GM23248 (cell line): Measurements from ENCODE around the gene C9orf50. TPM values are rescaled to one million over a fixed set of nuclear protein-coding genes. Genes with fewer than 3 reads are reported as not detected.

Source experiments
- DNase-seq: peaks from one replicate; pipeline ENCODE4 v3.0.0-alpha.2; 2015
- H2AFZ ChIP-seq: fragments of 200-600 bp; sonication (generic); 2 replicates; pipeline ENCODE4 v1.6.1; 2016; ENCODE audit warnings: antibody characterized with exemption
- H3F3A ChIP-seq: fragments of 200-600 bp; sonication (generic); 2 replicates; pipeline ENCODE4 v1.6.1; 2016; ENCODE audit warnings: mild to moderate bottlenecking, antibody characterized with exemption, mixed run types; ENCODE audit not compliant: insufficient read depth
- H3K27ac ChIP-seq: fragments of 200-600 bp; sonication (generic); 2 replicates; pipeline ENCODE4 v1.5.1; 2016; ENCODE audit warnings: mild to moderate bottlenecking
- H3K27me3 ChIP-seq: fragments of 200-600 bp; sonication (generic); replicated peaks from 2 replicates; pipeline ENCODE4 v1.6.1; 2016; ENCODE audit warnings: mild to moderate bottlenecking; ENCODE audit not compliant: insufficient read depth
- H3K36me3 ChIP-seq: fragments of 200-600 bp; sonication (generic); 2 replicates; pipeline ENCODE4 v1.6.1; 2016; ENCODE audit warnings: low read depth, mild to moderate bottlenecking
- H3K4me1 ChIP-seq: fragments of 200-600 bp; sonication (generic); 2 replicates; pipeline ENCODE4 v1.6.1; 2016; ENCODE audit warnings: mild to moderate bottlenecking; ENCODE audit not compliant: insufficient read depth
- H3K4me2 ChIP-seq: fragments of 200-600 bp; sonication (generic); one replicate; pipeline ENCODE4 v1.6.1; 2016; ENCODE audit warnings: mild to moderate bottlenecking; ENCODE audit not compliant: unreplicated experiment
- H3K4me3 ChIP-seq: fragments of 200-600 bp; sonication (generic); 2 replicates; pipeline ENCODE4 v1.5.1; 2016; ENCODE audit warnings: mild to moderate bottlenecking
- H3K79me2 ChIP-seq: fragments of 200-600 bp; sonication (generic); 2 replicates; pipeline ENCODE4 v1.6.1; 2016; ENCODE audit warnings: mild to moderate bottlenecking; ENCODE audit not compliant: insufficient read depth
- H3K9ac ChIP-seq: fragments of 200-600 bp; sonication (generic); 2 replicates; pipeline ENCODE4 v1.6.1; 2016; ENCODE audit warnings: mild to moderate bottlenecking
- H3K9me2 ChIP-seq: fragments of 200-600 bp; sonication (generic); 2 replicates; pipeline ENCODE4 v1.6.1; 2016; ENCODE audit warnings: mixed run types, mild to moderate bottlenecking, moderate library complexity; ENCODE audit not compliant: insufficient read depth
- H3K9me3 ChIP-seq: fragments of 200-600 bp; sonication (generic); one replicate; pipeline ENCODE4 v1.6.1; 2017; ENCODE audit warnings: low read depth
- H4K20me1 ChIP-seq: fragments of 200-600 bp; sonication (generic); 2 replicates; pipeline ENCODE4 v1.6.0; 2016; ENCODE audit not compliant: insufficient read depth
- EZH2 ChIP-seq: fragments of 200-600 bp; sonication (generic); IDR thresholded peaks from 2 replicates; pipeline ENCODE4 v1.6.1; 2018; ENCODE audit warnings: antibody characterized with exemption, mild to moderate bottlenecking; ENCODE audit not compliant: insufficient read depth, poor library complexity, severe bottlenecking
- EZH2phosphoT487 ChIP-seq: fragments of 200-600 bp; sonication (generic); IDR thresholded peaks from 2 replicates; pipeline ENCODE4 v1.6.1; 2018; ENCODE audit warnings: antibody characterized with exemption, moderate library complexity, mild to moderate bottlenecking, low read depth; ENCODE audit not compliant: insufficient read depth
- WGBS, 2 experiments: methylation state at CpG; one replicate each; pipeline ENCODE4 v1.1.6; 2015 to 2017; ENCODE audit warnings: low lambda C conversion rate in 2 of 2, low coverage in 1 of 2; ENCODE audit errors: missing lambda C conversion rate in 2 of 2; 5-methylcytosine and 5-hydroxymethylcytosine counted together
- in situ Hi-C: fragments of 300-500 bp; cut with MboI; formaldehyde crosslinking; loops from 2 replicates; pipeline ENCODE4 v1.15.0; 2020
- polyA plus RNA-seq: library from polyadenylated mRNA; unstranded; fragments of >200 nt; fragmentation: Nextera tagmentation; extraction: Ambion mirVana; gene quantifications from 2 replicates; pipeline ENCODE4 v1.2.1, GENCODE V29; 2016
- total RNA-seq: library from RNA; depleted of rRNA; stranded (reverse); fragments of >200 nt; shearing (Covaris generic); gene quantifications from 2 replicates; pipeline ENCODE4 v1.2.3, GENCODE V29; 2014

Gene C9orf50
- total and polyA plus RNA-seq, 2 experiments from 2014 or later, result 0.23 to 0.32 TPM

DNA sequence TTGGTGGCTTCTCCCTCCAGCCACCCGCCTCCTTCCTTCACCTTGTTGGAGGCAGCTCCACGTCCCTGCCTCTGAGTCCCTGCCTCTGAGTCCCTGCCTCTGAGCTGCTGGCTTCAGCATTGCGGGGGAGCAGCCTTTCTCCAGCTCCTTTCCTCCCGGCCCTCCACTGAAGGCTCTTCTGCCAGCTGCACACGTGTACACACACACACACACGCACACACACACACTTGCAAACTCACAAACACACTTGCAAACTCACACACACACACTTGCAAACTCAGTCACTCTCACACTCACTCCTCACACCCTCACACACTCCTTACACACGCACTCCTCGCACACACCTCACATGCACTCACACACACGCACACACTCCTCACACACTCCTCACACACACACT lies 45.1 kb downstream of the C9orf50 start:
- in situ Hi-C loops, result no loop called here
- H3K9ac ChIP-seq, result no peak overlapping the region; the same call in 1 of the 2 replicates
- peak; percentile 33 for DNase-seq
- H3K9me2 ChIP-seq, result no peaks in the 10 kb centered on the region
- no peaks in the 10 kb centered on the region for H3K79me2 ChIP-seq
- no peaks in the 10 kb centered on the region for H3K36me3 ChIP-seq
- no peaks in the 10 kb centered on the region for H4K20me1 ChIP-seq
- H3K4me3 ChIP-seq, result no peak overlapping the region
- H3K9me3 ChIP-seq, result no peaks in the 10 kb centered on the region
- H3K4me2 ChIP-seq, result no peak overlapping the region
- peak overlapping the region; percentile 79 for H3K27ac ChIP-seq
- H3K4me1 ChIP-seq, result peaks cover 19% of the 10 kb centered on the region
- H2AFZ ChIP-seq, result no peak overlapping the region
- WGBS, 2 experiments, result 78 to 86% methylated on average over 7 to 9 of the region's 9 CpGs
- no peaks in the 10 kb centered on the region for H3K27me3 ChIP-seq
- TF ChIP-seq EZH2, result no peak
- no peak for TF ChIP-seq EZH2phosphoT487
- H3F3A ChIP-seq, result peaks cover 16% of the 10 kb centered on the region

DNA sequence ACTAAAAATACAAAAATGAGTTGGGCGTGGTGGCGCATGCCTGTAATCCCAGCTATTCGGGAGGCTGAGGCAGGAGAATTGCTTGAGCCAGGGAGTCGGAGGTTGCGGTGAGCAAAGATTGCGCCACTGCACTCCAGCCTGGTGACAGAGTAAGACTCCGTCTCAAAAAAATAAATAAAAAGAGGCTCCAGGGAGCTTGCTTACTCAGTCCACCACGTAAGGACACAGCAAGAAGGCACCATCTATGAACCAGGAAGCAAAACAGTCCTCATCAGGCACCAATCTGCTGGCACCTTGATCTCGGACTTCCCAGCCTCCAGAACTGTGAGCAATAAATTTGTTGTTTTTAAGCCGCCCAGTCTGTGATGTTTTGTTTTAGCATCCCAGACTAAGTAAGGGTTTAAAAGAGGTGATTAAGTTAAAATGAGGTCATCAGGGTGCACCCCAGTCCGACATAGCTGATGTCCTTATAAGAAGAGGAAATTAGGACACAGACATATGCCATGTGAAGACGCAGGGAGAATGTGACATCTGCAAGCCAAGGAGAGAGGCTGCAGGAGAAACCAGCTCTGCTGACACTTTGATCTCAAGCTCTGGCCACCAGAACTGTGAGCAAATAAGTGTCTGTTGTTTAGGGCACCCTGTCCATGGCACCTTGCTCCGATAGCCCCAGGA lies 45.9 kb downstream of the C9orf50 start:
- peak; percentile 77 for DNase-seq
- in situ Hi-C loops, result no loop called here
- Histone ChIP-seq H3K36me3 (no peaks in the 10 kb centered on the region), H3K4me1 (peaks cover 26% of the 10 kb centered on the region), H3K27me3 (no peaks in the 10 kb centered on the region), H4K20me1 (no peaks in the 10 kb centered on the region), H2AFZ (peak overlapping the region; percentile 42), H3F3A (peaks cover 17% of the 10 kb centered on the region), H3K27ac (peak overlapping the region; percentile 79), H3K4me2 (peak overlapping the region; percentile 16), H3K9me3 (no peaks in the 10 kb centered on the region), H3K4me3 (no peak overlapping the region), H3K9ac (peak overlapping the region; percentile 61), H3K9me2 (no peaks in the 10 kb centered on the region), H3K79me2 (no peaks in the 10 kb centered on the region)
- TF ChIP-seq EZH2 (no peak), EZH2phosphoT487 (no peak)
- 67 to 69% methylated on average over 13 of the region's 13 CpGs for WGBS, 2 experiments

DNA sequence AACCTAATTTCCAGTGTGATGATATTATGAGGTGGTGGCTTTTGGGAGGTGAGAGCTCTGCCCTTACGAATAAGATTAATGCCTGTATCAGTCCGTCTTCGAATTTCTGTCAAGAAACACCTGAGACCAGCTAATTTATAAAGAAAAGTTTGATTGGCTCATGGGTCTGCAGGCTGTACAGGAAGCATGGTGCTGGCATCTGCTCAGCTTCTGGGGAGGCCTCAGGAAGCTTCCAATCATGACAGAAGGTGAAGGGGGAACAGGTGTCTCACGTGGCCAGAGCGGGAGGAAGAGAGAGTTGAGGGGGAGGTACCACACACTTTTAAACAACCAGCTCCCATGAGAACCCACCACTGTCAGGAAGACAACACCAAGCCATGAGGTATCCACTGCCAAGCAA lies 46.9 kb downstream of the C9orf50 start:
- H3K9me2 ChIP-seq, result no peaks in the 10 kb centered on the region
- no peaks in the 10 kb centered on the region for H3K9me3 ChIP-seq
- no peak overlapping the region for H3K4me3 ChIP-seq
- H4K20me1 ChIP-seq, result no peaks in the 10 kb centered on the region
- TF ChIP-seq EZH2 (no peak), EZH2phosphoT487 (no peak)
- H3K4me1 ChIP-seq, result peaks cover 34% of the 10 kb centered on the region
- H3K79me2 ChIP-seq, result no peaks in the 10 kb centered on the region
- in situ Hi-C loops, result no loop called here
- no peak overlapping the region for H2AFZ ChIP-seq
- WGBS, 2 experiments, result 95 to 97% methylated on average over 5 of the region's 5 CpGs
- no peak overlapping the region for H3K9ac ChIP-seq
- H3K27me3 ChIP-seq, result no peaks in the 10 kb centered on the region
- no peaks in the 10 kb centered on the region for H3K36me3 ChIP-seq
- H3K4me2 ChIP-seq, result no peak overlapping the region
- DNase-seq, result no peak
- H3K27ac ChIP-seq, result no peak overlapping the region
- peaks cover 26% of the 10 kb centered on the region for H3F3A ChIP-seq

DNA sequence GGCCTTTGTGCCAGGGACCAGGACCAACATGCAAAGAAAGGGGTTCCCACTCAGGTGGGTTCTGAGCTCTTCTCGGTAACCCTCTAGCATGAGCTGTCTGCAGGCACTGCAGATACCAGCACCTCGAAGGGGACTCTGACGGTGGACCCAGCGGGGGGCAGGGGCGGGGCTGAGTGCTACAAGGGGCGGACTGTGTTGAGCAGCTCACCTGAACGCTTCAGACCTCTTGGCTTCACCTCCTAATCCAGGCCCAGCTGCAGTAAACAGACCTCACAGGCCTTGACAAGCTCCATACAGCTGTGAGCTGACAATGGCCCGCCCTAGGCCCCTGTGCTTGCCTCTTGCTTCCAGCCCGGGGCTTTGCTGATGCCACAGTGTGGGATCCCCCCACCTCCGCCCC lies 48.4 kb downstream of the C9orf50 start:
- Histone ChIP-seq H3K4me3 (no peak overlapping the region), H3K4me1 (peaks cover 38% of the 10 kb centered on the region), H3K27ac (no peak overlapping the region), H3K79me2 (no peaks in the 10 kb centered on the region), H3F3A (peaks cover 26% of the 10 kb centered on the region), H3K27me3 (no peaks in the 10 kb centered on the region), H3K9me2 (no peaks in the 10 kb centered on the region), H3K9me3 (no peaks in the 10 kb centered on the region), H3K4me2 (no peak overlapping the region), H4K20me1 (no peaks in the 10 kb centered on the region), H2AFZ (no peak overlapping the region), H3K36me3 (no peaks in the 10 kb centered on the region), H3K9ac (no peak overlapping the region)
- WGBS, 2 experiments, result 95 to 97% methylated on average over 10 of the region's 10 CpGs
- TF ChIP-seq EZH2phosphoT487, result no peak
- TF ChIP-seq EZH2, result no peak
- no peak for DNase-seq
- in situ Hi-C loops, result no loop called here
